Measurements from ENCODE around the gene THSD4. TPM values are rescaled to one million over a fixed set of nuclear protein-coding genes. Genes with fewer than 3 reads are reported as not detected.

The THSD4 gene
- polyA plus RNA-seq, 1 donor (not counting 4 experiments of a cell fraction or from before 2014, with no cell fraction given) = 24.5 TPM

DNA sequence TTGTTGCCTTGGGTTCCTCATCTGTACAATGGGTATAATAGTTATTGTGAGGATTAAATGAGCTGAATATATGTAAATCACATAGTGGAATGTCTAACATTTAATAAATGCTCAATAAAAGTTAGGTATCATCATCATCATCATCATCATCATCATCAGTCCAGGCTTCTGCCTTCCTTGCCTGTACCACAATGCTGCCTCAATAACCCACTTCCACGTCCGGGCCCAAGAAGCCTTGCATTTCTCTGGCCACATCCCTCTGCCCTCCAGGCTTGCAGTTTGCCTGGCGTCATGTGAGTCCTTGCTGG is 137.4 kb downstream of the THSD4 start:
- Histone ChIP-seq H3K4me2 (ENCODE audit: control insufficient read depth, extremely low read depth, insufficient read depth, low read depth, low read length) (no peak overlapping the region), H2AFZ (ENCODE audit: control insufficient read depth, low read length) (no peak overlapping the region), H3K36me3 (ENCODE audit: control insufficient read depth in 2 of 2, extremely low read depth in 1 of 2, insufficient read depth in 2 of 2, low read length in 2 of 2) (peaks cover 19 to 39% of the 10 kb centered on the region in 2 experiments), H3K9me3 (ENCODE audit: control insufficient read depth, low read depth, low read length) (no peaks in the 10 kb centered on the region), H3K27ac (ENCODE audit: control insufficient read depth, insufficient read depth, low read length) (peak overlapping the region; percentile 75), H3K9ac (ENCODE audit: control insufficient read depth, extremely low read depth, insufficient read depth, low read length) (no peak overlapping the region), H3K4me3 (ENCODE audit: control insufficient read depth in 2 of 3, extremely low read depth in 1 of 3, insufficient read depth in 2 of 3, low read depth in 1 of 3, low read length in 3 of 3) (no peak overlapping the region), H3K4me1 (ENCODE audit: control insufficient read depth, extremely low read depth, insufficient read depth, low read length) (peaks cover 20% of the 10 kb centered on the region), H3K79me2 (ENCODE audit: control insufficient read depth, insufficient read depth, low read length) (peaks cover 9% of the 10 kb centered on the region), H3K27me3 (ENCODE audit: control insufficient read depth, extremely low read depth, insufficient read depth, low read length) (no peaks in the 10 kb centered on the region), H4K20me1 (ENCODE audit: control insufficient read depth, extremely low read depth, insufficient read depth, low read length) (no peaks in the 10 kb centered on the region), H3K9me1 (ENCODE audit: control insufficient read depth, extremely low read depth, insufficient read depth, low read length) (no peaks in the 10 kb centered on the region)
- FAIRE-seq (no peak), DNase-seq (ENCODE audit: low read depth, low spot score) (no peak)
- dilution Hi-C loops (cut with MboI; ENCODE audit: extremely low pct_ligation_motif_present, low sequenced_read_pairs) = no loop called here
- TF ChIP-seq EZH2 (IDR thresholded peaks at IDR 0.05; ENCODE audit: low read length) = no peak
- TF ChIP-seq, protein P1, sequence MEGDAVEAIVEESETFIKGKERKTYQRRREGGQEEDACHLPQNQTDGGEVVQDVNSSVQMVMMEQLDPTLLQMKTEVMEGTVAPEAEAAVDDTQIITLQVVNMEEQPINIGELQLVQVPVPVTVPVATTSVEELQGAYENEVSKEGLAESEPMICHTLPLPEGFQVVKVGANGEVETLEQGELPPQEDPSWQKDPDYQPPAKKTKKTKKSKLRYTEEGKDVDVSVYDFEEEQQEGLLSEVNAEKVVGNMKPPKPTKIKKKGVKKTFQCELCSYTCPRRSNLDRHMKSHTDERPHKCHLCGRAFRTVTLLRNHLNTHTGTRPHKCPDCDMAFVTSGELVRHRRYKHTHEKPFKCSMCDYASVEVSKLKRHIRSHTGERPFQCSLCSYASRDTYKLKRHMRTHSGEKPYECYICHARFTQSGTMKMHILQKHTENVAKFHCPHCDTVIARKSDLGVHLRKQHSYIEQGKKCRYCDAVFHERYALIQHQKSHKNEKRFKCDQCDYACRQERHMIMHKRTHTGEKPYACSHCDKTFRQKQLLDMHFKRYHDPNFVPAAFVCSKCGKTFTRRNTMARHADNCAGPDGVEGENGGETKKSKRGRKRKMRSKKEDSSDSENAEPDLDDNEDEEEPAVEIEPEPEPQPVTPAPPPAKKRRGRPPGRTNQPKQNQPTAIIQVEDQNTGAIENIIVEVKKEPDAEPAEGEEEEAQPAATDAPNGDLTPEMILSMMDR (optimal IDR thresholded peaks at IDR 0.05 in 1 of 3, IDR thresholded peaks at IDR 0.05 in 1 of 3, conservative IDR thresholded peaks at IDR 0.05 in 1 of 3; ENCODE audit: extremely low read depth in 1 of 3, insufficient read depth in 2 of 3, low read length in 3 of 3) = no peak

DNA sequence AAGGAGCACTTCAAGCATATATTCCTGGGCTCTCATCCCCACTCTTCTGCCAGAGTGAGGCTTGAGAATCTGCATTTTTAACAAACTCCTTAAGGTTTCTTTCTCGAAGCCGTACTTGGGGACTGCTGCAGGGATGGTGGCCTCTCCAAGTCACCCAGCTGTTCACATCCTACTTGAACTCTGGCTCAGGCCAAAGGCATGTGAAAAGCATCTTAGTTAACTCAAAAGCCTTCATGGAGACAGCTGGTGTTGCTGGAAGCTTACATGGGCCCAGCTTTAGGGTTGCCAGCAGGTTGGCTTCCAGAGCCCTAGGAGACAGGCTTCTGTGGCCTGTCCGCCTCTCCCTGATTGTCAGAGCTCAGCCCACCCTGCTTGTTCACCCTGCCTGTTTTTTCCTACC is 139.2 kb downstream of the THSD4 start:
- Histone ChIP-seq H3K4me3 (ENCODE audit: control insufficient read depth in 2 of 3, extremely low read depth in 1 of 3, insufficient read depth in 2 of 3, low read depth in 1 of 3, low read length in 3 of 3) (no peak overlapping the region), H3K4me1 (ENCODE audit: control insufficient read depth, extremely low read depth, insufficient read depth, low read length) (peaks cover 20% of the 10 kb centered on the region), H2AFZ (ENCODE audit: control insufficient read depth, low read length) (no peak overlapping the region), H3K36me3 (ENCODE audit: control insufficient read depth in 2 of 2, extremely low read depth in 1 of 2, insufficient read depth in 2 of 2, low read length in 2 of 2) (peaks cover 28 to 42% of the 10 kb centered on the region in 2 experiments), H3K27ac (ENCODE audit: control insufficient read depth, insufficient read depth, low read length) (no peak overlapping the region), H3K9me3 (ENCODE audit: control insufficient read depth, low read depth, low read length) (no peaks in the 10 kb centered on the region), H3K9ac (ENCODE audit: control insufficient read depth, extremely low read depth, insufficient read depth, low read length) (no peak overlapping the region), H3K79me2 (ENCODE audit: control insufficient read depth, insufficient read depth, low read length) (peaks cover 9% of the 10 kb centered on the region), H3K9me1 (ENCODE audit: control insufficient read depth, extremely low read depth, insufficient read depth, low read length) (no peaks in the 10 kb centered on the region), H3K4me2 (ENCODE audit: control insufficient read depth, extremely low read depth, insufficient read depth, low read depth, low read length) (no peak overlapping the region), H4K20me1 (ENCODE audit: control insufficient read depth, extremely low read depth, insufficient read depth, low read length) (no peaks in the 10 kb centered on the region), H3K27me3 (ENCODE audit: control insufficient read depth, extremely low read depth, insufficient read depth, low read length) (no peaks in the 10 kb centered on the region)
- FAIRE-seq = no peak
- dilution Hi-C loops (cut with MboI; ENCODE audit: extremely low pct_ligation_motif_present, low sequenced_read_pairs) = no loop called here
- no peak for TF ChIP-seq EZH2 (IDR thresholded peaks at IDR 0.05; ENCODE audit: low read length)
- TF ChIP-seq, protein P1 (optimal IDR thresholded peaks at IDR 0.05 in 1 of 3, IDR thresholded peaks at IDR 0.05 in 1 of 3, conservative IDR thresholded peaks at IDR 0.05 in 1 of 3; ENCODE audit: extremely low read depth in 1 of 3, insufficient read depth in 2 of 3, low read length in 3 of 3) = no peak
- no peak for DNase-seq (ENCODE audit: low read depth, low spot score)
